ACC112 (cell line): Measurements from ENCODE around the gene CAMSAP1.

ENCODE experiments used
- H2AFZ ChIP-seq: fragments of 200-600 bp; sonication (generic); one replicate; pipeline ENCODE4 v1.6.0; 2017; ENCODE audit warnings: antibody characterized with exemption, low read length; ENCODE audit not compliant: unreplicated experiment
- H3K27ac ChIP-seq: fragments of 200-600 bp; sonication (generic); 2 replicates; pipeline ENCODE4 v1.5.1; 2014; ENCODE audit warnings: low read depth, mild to moderate bottlenecking, antibody characterized with exemption, low read length, moderate library complexity
- H3K27me3 ChIP-seq: fragments of 200-600 bp; sonication (generic); 2 replicates; pipeline ENCODE4 v1.6.1; 2014; ENCODE audit warnings: mild to moderate bottlenecking, antibody characterized with exemption, low read length, moderate library complexity, mixed read lengths; ENCODE audit not compliant: insufficient read depth
- H3K36me3 ChIP-seq: fragments of 200-600 bp; sonication (generic); 2 replicates; pipeline ENCODE4 v1.6.1; 2016; ENCODE audit warnings: mild to moderate bottlenecking, antibody characterized with exemption, low read length, moderate library complexity, mixed read lengths; ENCODE audit not compliant: insufficient read depth
- H3K4me1 ChIP-seq: fragments of 200-600 bp; sonication (generic); one replicate; pipeline ENCODE4 v1.6.1; 2016; ENCODE audit warnings: low read length, mixed read lengths; ENCODE audit not compliant: insufficient read depth, unreplicated experiment, control insufficient read depth
- H3K4me3 ChIP-seq: fragments of 200-600 bp; sonication (generic); 2 replicates; pipeline ENCODE4 v1.5.1; 2014; ENCODE audit warnings: mild to moderate bottlenecking, low read depth, low read length
- H3K79me2 ChIP-seq: fragments of 200-600 bp; sonication (generic); one replicate; pipeline ENCODE4 v1.6.0; 2016; ENCODE audit warnings: low read length; ENCODE audit not compliant: control insufficient read depth, unreplicated experiment, insufficient read depth

The CAMSAP1 gene

DNA sequence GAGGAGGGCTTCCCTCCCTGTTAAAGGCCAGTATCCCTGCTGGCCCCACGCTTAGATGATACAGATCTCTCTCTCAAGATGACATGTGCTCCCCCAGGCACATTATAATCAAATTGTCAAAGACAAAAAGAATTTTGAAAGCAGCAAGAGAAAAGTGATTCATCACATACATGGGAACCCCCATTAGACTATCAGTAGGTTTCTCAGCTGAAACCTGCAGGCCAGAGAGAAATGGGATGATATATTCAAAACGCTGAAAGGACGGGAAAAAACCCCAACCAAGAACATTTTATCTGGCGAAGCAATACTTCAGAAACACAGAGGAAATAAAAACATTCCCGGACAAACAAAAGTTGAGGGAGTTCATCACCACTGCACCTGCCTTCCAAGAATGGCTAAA lies 78.7 kb downstream of the CAMSAP1 start:
- H3K4me3 ChIP-seq = no peak overlapping the region
- H3K27me3 ChIP-seq = no peaks in the 10 kb centered on the region
- no peak overlapping the region for H2AFZ ChIP-seq
- peaks cover 17% of the 10 kb centered on the region for H3K79me2 ChIP-seq
- no peaks in the 10 kb centered on the region for H3K4me1 ChIP-seq
- peaks cover 8% of the 10 kb centered on the region for H3K36me3 ChIP-seq
- H3K27ac ChIP-seq = no peak overlapping the region

DNA sequence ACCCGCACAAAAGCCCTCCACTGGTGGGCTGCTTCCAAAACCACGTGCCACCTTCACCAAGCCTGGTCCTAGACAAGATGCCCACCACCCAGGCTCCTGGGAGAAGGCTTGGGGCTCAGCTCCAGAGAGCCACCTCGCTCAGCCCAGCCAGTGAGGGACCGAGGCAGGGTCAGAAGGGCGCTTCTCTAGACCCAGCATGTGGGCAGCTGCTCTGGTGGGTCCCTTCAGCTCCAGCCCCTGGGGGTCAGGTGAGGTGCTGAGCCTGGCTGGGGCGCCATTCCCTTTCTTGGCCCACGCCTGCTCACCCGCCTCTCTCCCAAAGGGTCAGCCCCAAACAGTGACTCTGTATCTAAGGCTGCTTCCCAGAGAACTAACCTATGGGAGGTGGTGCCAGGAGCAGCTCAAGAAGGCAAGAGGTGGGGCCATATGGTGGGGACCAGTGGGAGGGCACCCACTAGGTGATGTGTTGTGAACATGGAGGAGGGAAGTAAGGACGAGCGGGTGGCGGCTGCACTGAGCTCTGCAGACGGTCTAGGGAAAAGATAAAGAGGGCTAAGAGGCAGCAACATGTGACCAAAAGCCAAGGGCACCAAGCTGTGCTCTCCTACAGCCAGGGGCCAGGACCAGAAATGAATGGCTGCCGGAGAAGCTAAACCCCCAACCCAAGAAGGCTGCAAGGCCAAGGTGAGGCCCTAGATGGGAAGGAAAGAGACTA lies 79.3 kb downstream of the CAMSAP1 start:
- H2AFZ ChIP-seq = no peak overlapping the region
- no peak overlapping the region for H3K27ac ChIP-seq
- H3K4me3 ChIP-seq = no peak overlapping the region
- H3K79me2 ChIP-seq = peaks cover 17% of the 10 kb centered on the region
- no peaks in the 10 kb centered on the region for H3K4me1 ChIP-seq
- H3K27me3 ChIP-seq = no peaks in the 10 kb centered on the region
- peaks cover 14% of the 10 kb centered on the region for H3K36me3 ChIP-seq

DNA sequence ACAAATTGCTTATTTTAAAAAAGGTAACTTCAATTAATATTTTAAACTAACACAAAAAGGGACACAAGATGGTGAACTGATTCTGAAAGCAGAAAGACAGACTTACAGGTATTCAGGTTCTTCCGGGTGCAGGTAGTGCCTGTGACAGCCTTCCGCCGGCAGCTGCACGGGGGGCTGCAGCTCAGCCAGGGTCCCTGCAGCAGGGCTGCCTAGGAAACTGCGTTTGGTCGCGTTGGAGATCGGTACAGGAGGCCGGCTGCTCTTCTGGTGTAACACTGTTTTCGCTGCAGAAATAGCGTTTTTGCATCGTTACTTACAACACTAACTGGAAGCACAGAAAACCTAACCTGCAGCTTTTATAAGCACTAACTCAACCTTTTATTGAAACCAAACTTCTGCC lies 80.0 kb downstream of the CAMSAP1 start:
- Histone ChIP-seq H2AFZ (no peak overlapping the region), H3K79me2 (peaks cover 17% of the 10 kb centered on the region), H3K27ac (no peak overlapping the region), H3K27me3 (no peaks in the 10 kb centered on the region), H3K4me3 (no peak overlapping the region), H3K4me1 (no peaks in the 10 kb centered on the region), H3K36me3 (peaks cover 22% of the 10 kb centered on the region)

- H2AFZ ChIP-seq = no peak overlapping the region
- H3K36me3 ChIP-seq = peaks cover 24% of the 10 kb centered on the region
- H3K27me3 ChIP-seq = no peaks in the 10 kb centered on the region
- H3K4me3 ChIP-seq = no peak overlapping the region
- H3K4me1 ChIP-seq = no peaks in the 10 kb centered on the region
- H3K27ac ChIP-seq = no peak overlapping the region
- peaks cover 17% of the 10 kb centered on the region for H3K79me2 ChIP-seq
Measured at GRCh38 chr9:135826188-135826545, 81.2 kb downstream of the CAMSAP1 start.

DNA sequence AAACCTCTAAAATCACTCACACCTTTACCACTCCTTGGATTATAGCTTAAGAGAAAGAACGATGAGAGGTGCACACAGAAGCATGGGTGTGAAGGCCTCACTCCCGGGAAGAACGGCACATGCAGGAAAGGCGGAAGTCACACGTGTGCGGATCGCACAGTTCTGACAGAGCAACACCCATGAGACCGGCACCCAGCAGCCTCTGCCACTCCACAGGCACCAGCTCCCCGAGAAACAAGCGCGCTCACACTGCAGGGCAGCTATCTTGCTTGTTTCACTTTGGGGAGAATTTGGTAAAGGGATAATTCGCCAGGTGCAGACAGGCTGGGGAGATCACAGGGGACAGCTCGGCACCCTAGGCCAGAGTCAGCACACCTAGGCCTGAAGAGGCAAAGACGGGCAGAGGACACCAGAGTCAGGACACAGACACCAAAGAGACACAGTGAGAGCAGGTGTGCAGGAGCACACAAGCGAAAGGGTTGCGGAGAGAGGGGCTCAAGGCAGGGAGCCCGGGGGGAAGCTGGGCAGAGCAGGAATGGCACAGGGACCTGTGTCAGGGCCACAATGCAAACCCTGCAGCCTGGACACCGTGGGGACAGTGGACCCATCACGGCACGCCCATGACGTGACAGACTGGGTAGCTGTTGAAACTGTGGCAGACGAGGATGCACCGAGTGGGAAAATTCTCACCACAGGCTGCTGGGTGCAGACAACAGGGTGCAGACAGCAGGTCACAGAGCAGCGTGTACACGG lies 81.7 kb downstream of the CAMSAP1 start:
- Histone ChIP-seq H3K4me1 (no peaks in the 10 kb centered on the region), H3K27ac (no peak overlapping the region), H3K79me2 (peaks cover 17% of the 10 kb centered on the region), H2AFZ (no peak overlapping the region), H3K4me3 (no peak overlapping the region), H3K27me3 (no peaks in the 10 kb centered on the region), H3K36me3 (peaks cover 24% of the 10 kb centered on the region)

DNA sequence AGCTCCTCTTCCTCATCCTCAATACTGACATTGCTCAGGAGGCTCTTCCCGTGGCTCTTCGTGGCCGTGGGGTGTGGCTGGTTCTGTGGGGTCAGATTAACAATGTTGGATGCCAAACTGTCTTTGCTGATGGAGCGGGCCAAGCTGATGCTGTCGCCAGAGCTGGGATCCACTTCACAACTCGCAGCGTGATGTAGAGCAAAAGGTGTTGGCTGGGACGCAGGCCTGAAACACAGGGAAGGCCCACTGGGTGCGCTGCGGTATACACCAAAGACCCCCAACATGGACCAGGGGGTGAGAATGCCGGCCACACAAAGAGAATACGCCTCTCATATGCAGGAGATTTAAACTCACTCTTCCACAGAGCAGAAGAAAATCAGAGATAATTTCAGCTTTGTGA lies 84.3 kb downstream of the CAMSAP1 start:
- no peak overlapping the region for H3K4me3 ChIP-seq
- H3K27ac ChIP-seq = no peak overlapping the region
- H3K79me2 ChIP-seq = peaks cover 8% of the 10 kb centered on the region
- H3K27me3 ChIP-seq = no peaks in the 10 kb centered on the region
- H3K4me1 ChIP-seq = no peaks in the 10 kb centered on the region
- H3K36me3 ChIP-seq = peaks cover 23% of the 10 kb centered on the region
- H2AFZ ChIP-seq = no peak overlapping the region

DNA sequence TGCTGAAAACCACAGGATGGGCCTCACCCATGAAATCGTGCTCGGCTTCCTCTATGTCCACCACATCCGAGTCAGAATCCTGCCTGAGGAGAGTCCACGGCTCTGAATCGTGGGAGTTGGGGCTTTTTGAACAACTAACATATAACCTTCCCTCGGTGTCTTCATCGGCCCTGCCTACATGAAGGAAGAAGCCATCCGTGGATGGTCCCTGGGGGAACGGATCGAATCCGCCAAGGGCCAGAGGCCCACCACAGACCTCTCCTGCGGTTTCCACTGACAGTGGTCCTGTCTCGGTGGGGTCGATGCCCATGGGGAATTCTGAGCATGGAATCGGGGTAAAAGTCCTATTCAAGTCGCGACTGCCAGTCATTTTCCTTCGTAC lies 85.0 kb downstream of the CAMSAP1 start:
- no peak overlapping the region for H3K27ac ChIP-seq
- no peak overlapping the region for H3K4me3 ChIP-seq
- peaks cover 8% of the 10 kb centered on the region for H3K79me2 ChIP-seq
- H2AFZ ChIP-seq = no peak overlapping the region
- no peaks in the 10 kb centered on the region for H3K4me1 ChIP-seq
- H3K27me3 ChIP-seq = no peaks in the 10 kb centered on the region
- H3K36me3 ChIP-seq = peaks cover 23% of the 10 kb centered on the region

DNA sequence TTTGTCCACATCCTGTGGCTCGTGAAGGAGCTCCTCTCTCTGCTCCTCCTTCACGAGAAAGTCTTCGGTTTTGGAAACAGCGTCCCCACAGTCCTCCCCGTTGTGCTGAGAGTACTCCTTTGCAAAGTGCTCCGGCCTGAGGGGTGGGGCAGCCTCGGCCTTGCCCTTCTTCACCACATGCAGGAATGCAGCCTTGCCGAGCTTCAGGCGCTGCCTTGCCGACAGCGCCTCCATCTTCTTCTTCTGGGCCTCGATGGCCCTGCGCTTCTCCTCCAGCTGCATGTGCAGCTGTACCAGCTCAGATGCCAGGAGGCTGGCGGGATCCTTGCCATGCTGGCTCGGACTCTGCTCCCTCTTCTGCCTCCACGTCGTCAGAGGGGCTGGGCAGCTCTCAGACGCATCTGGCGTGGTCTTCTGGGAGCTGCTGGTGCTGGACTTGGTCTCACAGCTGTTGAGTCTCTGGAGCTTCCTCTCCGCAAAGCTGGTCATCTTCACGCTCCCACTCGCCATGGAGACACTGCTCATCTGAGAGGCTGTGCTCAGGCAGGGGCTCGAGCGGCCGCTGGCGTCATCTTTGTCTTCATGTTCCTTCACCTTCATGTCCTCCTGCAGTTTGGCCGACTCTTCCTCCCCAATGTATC lies 85.5 kb downstream of the CAMSAP1 start:
- H3K36me3 ChIP-seq = peaks cover 23% of the 10 kb centered on the region

DNA sequence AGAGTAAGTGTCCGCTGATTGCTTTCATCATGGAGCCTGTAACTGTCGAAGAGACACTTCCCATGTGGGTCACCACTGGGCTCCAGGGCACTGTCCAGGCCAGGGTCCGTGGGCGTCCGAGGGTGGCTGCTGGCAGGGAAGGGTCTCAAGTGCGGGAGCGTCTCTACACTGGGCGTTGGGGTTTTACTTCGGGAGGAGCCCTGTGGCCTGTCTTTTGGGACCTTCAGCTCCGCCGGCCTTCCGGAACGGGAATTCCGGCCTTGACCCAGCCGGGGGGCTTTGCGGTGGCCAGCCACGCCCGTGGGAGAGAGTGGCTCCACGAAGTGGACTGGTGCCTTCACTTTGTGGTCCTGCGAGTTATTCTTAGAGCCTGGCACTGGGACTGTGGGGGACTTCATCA lies 86.2 kb downstream of the CAMSAP1 start:
- peaks cover 23% of the 10 kb centered on the region for H3K36me3 ChIP-seq
- H3K27ac ChIP-seq = no peak overlapping the region
- H3K79me2 ChIP-seq = peaks cover 8% of the 10 kb centered on the region
- H2AFZ ChIP-seq = no peak overlapping the region
- H3K4me1 ChIP-seq = no peaks in the 10 kb centered on the region
- H3K4me3 ChIP-seq = no peak overlapping the region
- H3K27me3 ChIP-seq = no peaks in the 10 kb centered on the region

More for the DNA sequence above, 85.5 kb downstream of the CAMSAP1 start:
- Histone ChIP-seq H3K4me1 (no peaks in the 10 kb centered on the region), H3K79me2 (peaks cover 8% of the 10 kb centered on the region), H3K27me3 (no peaks in the 10 kb centered on the region), H3K4me3 (no peak overlapping the region), H2AFZ (no peak overlapping the region), H3K27ac (no peak overlapping the region)

GRCh38 chr9:135820661-135821060 lies 86.7 kb downstream of the CAMSAP1 start:
- Histone ChIP-seq H3K79me2 (peaks cover 7% of the 10 kb centered on the region), H3K27ac (no peak overlapping the region), H3K36me3 (peaks cover 23% of the 10 kb centered on the region), H3K27me3 (no peaks in the 10 kb centered on the region), H3K4me3 (no peak overlapping the region), H3K4me1 (no peaks in the 10 kb centered on the region), H2AFZ (no peak overlapping the region)

GRCh38 chr9:135819905-135820304 lies 87.4 kb downstream of the CAMSAP1 start:
- H2AFZ ChIP-seq = no peak overlapping the region
- no peaks in the 10 kb centered on the region for H3K4me1 ChIP-seq
- H3K4me3 ChIP-seq = no peak overlapping the region
- peaks cover 3% of the 10 kb centered on the region for H3K79me2 ChIP-seq
- no peaks in the 10 kb centered on the region for H3K27me3 ChIP-seq
- no peak overlapping the region for H3K27ac ChIP-seq
- H3K36me3 ChIP-seq = peaks cover 23% of the 10 kb centered on the region
